Lung (tissue), 12 donors: ENCODE results near the gene GRID2. TPM values are rescaled to one million over a fixed set of nuclear protein-coding genes. Genes with fewer than 3 reads are reported as not detected.

Source experiments
- ATAC-seq: fragments of 200-7000 bp; cut with Tn5 transposase; one replicate; pipeline ENCODE4 v1.9.1; 2020; ENCODE audit warnings: moderate number of reproducible peaks; ENCODE audit not compliant: insufficient read depth, low FRiP score
- DNase-seq, 3 donors: peaks; one replicate each; pipeline ENCODE4 v3.0.0-alpha.2; 2013 to 2017
- H3K27ac ChIP-seq, 2 donors: one replicate each; pipeline ENCODE4 v1.5.1; 2013; ENCODE audit warnings: mild to moderate bottlenecking in 2 of 2, moderate library complexity in 2 of 2, control low read depth in 1 of 2, inconsistent platforms in 1 of 2, low read depth in 1 of 2, low read length in 1 of 2
- H3K27me3 ChIP-seq, 3 donors: one replicate each; pipeline ENCODE4 v1.5.1; 2013; ENCODE audit warnings: low read length in 2 of 3; ENCODE audit not compliant: control insufficient read depth in 3 of 3, insufficient read depth in 3 of 3
- H3K36me3 ChIP-seq, 4 donors: one replicate each; pipeline ENCODE4 v1.5.1; 2013; ENCODE audit warnings: low read length in 4 of 4, mild to moderate bottlenecking in 1 of 4, moderate library complexity in 1 of 4; ENCODE audit not compliant: control insufficient read depth in 4 of 4, insufficient read depth in 4 of 4
- H3K4me1 ChIP-seq, 5 donors: one replicate each; pipeline ENCODE4 v1.5.1; 2013; ENCODE audit warnings: low read length in 5 of 5, mild to moderate bottlenecking in 2 of 5, moderate library complexity in 1 of 5; ENCODE audit not compliant: control insufficient read depth in 5 of 5, insufficient read depth in 5 of 5
- H3K4me3 ChIP-seq: one replicate; pipeline ENCODE4 v1.5.1; 2013; ENCODE audit warnings: mild to moderate bottlenecking, control low read depth, moderate library complexity
- H3K9ac ChIP-seq, 2 donors: one replicate each; pipeline ENCODE4 v1.5.1; 2013; ENCODE audit warnings: low read length in 2 of 2, control low read depth in 1 of 2; ENCODE audit not compliant: insufficient read depth in 1 of 2
- H3K9me3 ChIP-seq, 4 donors: one replicate each; pipeline ENCODE4 v1.5.1; 2013; ENCODE audit warnings: low read length in 3 of 4, mild to moderate bottlenecking in 1 of 4, moderate library complexity in 1 of 4; ENCODE audit not compliant: control insufficient read depth in 4 of 4, insufficient read depth in 3 of 4
- CTCF ChIP-seq: IDR thresholded peaks from 2 replicates; pipeline ENCODE4 v1.5.1; 2012; ENCODE audit warnings: mild to moderate bottlenecking; ENCODE audit errors: control extremely low read depth, extremely low read depth
- WGBS, 2 donors: extraction: QIAGEN DNeasy Blood & Tissue Kit; methylation state at CpG; one replicate each; pipeline ENCODE4 v1.1.7; 2013; 5-methylcytosine and 5-hydroxymethylcytosine counted together
- polyA plus RNA-seq, 2 donors: library from polyadenylated mRNA; stranded (reverse); fragments of 200-250 nt; gene quantifications; one replicate each; pipeline ENCODE4 v1.2.1, GENCODE V29; 2013
- total RNA-seq, 2 donors: library from RNA; depleted of rRNA in 1 of 2; stranded (reverse); fragments of >200 nt in 1 of 2; gene quantifications; one replicate each; pipeline ENCODE4 v1.2.1, GENCODE V29; 2014 to 2021
- donor health status: control.
- donor health status: control.
- donor health status: Bipolar disorder and iron deficiency.
- donor health status: healthy.
- donor health status: DM: yes; HTN: yes; CAD: no.

Gene GRID2
- total and polyA plus RNA-seq, 4 donors, result 0.09 to 1.3 TPM; not detected in 2

GRCh38 chr4:93529692-93530372 lies 1226.1 kb downstream of the GRID2 start:
- Histone ChIP-seq H3K36me3 (no peaks in the 10 kb centered on the region), H3K4me1 (no peaks in the 10 kb centered on the region), H3K9ac (no peak overlapping the region), H3K27ac (no peak overlapping the region), H3K4me3 (no peak overlapping the region), H3K9me3 (no peaks in the 10 kb centered on the region), H3K27me3 (no peaks in the 10 kb centered on the region)
- ATAC-seq (no peak), DNase-seq (no peak)
- 41 to 63% methylated on average over 3 of the region's 3 CpGs for WGBS, 2 donors
- no peak for TF ChIP-seq CTCF

- no peaks in the 10 kb centered on the region for H3K9me3 ChIP-seq
- no peak overlapping the region for H3K9ac ChIP-seq
- no peaks in the 10 kb centered on the region for H3K27me3 ChIP-seq
- H3K27ac ChIP-seq, result no peak overlapping the region
- no peak for TF ChIP-seq CTCF
- no peak for ATAC-seq
- no peaks in the 10 kb centered on the region for H3K4me1 ChIP-seq
- H3K4me3 ChIP-seq, result no peak overlapping the region
- 82 to 92% methylated on average over 1 of the region's 1 CpG for WGBS, 2 donors
- H3K36me3 ChIP-seq, result no peaks in the 10 kb centered on the region
- DNase-seq, result no peak
These were observed 1228.5 kb downstream of the GRID2 start for GRCh38 chr4:93532234-93532633.

GRCh38 chr4:93540562-93540961 lies 1236.8 kb downstream of the GRID2 start:
- Histone ChIP-seq H3K9ac (no peak overlapping the region), H3K9me3 (no peaks in the 10 kb centered on the region), H3K36me3 (no peaks in the 10 kb centered on the region), H3K27me3 (no peaks in the 10 kb centered on the region), H3K27ac (no peak overlapping the region), H3K4me1 (peaks cover 0 to 7% (median 0%) of the 10 kb centered on the region in 5 donors), H3K4me3 (no peak overlapping the region)
- no peak for TF ChIP-seq CTCF
- DNase-seq (no peak), ATAC-seq (no peak)

- no peak overlapping the region for H3K27ac ChIP-seq
- H3K9me3 ChIP-seq, result no peaks in the 10 kb centered on the region
- no peaks in the 10 kb centered on the region for H3K36me3 ChIP-seq
- no peak overlapping the region for H3K9ac ChIP-seq
- H3K4me1 ChIP-seq, result no peaks in the 10 kb centered on the region
- H3K27me3 ChIP-seq, result no peaks in the 10 kb centered on the region
- no peak for DNase-seq
- H3K4me3 ChIP-seq, result no peak overlapping the region
- no peak for ATAC-seq
- TF ChIP-seq CTCF, result no peak
- 53 to 77% methylated on average over 1 of the region's 1 CpG for WGBS, 2 donors
These were observed 1258.1 kb downstream of the GRID2 start for GRCh38 chr4:93561842-93562241.
